HG03095 (cell line): ENCODE measurements around the gene ZMYM2.

Experiments used
- ATAC-seq: cut with Tn5 transposase; IDR thresholded peaks from one replicate; pipeline ENCODE4 v1.9.1; 2021; ENCODE audit warnings: moderate library complexity; ENCODE audit not compliant: unreplicated experiment

Gene ZMYM2

GRCh38 chr13:20130652-20131051 lies 172.1 kb downstream of the ZMYM2 start:
- ATAC-seq = no peak

DNA sequence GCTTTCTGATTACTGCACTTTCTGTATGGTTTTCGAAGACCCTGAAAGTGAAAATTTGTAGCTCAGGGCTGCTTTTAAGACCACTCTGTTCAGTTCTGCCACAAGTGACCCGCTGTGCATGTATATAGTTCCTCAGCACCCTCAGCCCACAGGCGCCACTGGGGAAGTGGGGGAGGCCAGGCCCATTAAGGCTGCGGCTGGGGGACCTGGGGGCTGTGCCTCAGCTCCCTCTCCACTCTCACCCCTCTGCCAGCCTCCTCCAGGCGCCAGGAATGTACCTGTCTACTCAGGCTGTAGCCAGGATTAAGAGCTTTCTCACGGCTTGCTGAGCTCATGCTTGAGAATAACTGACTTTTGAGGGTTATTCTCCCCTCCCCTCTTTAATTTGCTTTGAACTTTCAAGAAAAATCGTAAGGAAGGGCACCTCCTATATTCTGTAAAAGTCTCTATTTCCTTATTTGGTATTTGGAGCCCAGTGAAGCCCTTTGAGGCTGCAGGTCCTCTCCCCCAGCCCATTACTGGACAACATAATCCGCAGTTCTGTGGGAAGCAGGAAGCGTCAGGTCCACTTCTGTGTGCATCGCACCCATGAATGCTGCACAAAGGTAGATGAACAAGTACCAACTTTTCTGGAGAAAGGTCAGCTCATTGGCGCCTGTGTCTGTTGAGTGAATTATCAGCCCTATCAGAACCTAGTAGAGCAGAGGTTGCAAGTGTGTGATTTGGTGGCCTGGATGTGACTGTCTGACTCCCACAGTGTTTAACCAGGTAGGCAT lies 172.7 kb downstream of the ZMYM2 start:
- ATAC-seq = no peak

- no peak for ATAC-seq
These were observed 173.6 kb downstream of the ZMYM2 start for GRCh38 chr13:20132052-20132634.

DNA sequence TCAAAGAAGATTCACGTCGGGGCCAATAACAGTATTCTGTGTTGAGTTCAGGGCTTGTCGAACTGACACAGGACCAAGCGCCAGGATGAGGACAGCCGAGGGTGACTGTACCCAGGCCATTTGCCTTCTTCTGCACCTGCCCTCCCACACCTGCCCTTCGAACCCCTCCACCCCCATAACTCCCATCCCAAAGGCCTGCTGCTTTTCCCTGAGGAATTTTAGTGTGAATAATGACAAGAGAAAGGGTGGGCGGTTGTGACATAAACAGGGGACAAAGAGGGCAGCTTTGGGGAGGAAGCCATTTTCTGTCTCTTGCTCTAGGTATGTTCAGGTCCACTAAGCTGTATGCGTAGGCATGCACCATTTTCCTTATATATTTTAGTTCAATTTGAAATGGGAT lies 176.2 kb downstream of the ZMYM2 start:
- no peak for ATAC-seq

DNA sequence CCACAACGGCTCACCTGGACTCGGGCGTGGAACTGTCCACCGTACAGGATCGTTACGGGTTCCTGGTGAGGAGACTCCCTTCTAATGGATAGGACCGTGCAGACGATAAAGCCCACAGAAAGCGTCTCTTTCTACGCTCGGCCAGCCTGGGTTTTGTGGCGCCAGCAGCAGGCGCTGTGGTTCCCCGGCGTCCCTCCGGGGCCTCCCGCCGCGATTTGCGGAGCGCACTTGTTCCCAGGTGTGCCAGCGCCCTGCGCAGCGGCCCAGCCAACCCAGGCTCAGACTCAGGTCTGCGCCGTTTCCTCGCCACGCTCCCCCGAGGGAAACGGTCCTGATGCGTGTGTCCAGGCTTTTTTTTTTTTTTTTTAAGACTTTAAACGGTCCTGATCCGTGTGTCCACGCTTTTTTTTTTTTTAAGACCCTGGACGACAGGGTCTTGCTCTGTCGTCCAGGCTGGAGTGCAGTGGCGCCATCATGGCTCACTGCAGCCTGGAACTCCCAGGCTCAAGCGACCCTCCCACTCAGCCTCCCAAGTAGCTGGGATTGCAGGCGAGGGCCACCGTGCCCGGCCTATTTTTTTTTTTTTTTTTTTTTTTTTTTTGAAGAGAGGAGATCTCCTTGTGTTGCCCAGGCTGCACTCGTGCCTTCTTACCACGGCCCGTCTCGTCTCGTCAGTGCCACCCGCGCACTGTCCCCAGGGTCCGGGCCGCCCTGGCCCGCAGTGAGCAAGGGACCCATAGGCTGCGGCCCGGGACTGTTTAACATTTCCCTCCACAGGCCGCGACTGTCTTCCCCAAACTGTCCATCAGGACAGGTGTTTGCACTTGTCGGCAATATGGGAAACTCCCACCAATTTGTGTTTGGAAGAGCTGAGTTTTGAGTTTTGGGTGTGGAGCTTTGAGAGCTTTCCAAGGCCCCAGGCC lies 178.5 kb downstream of the ZMYM2 start:
- ATAC-seq = no peak

GRCh38 chr13:20137875-20138274 lies 179.3 kb downstream of the ZMYM2 start:
- ATAC-seq = no peak

- no peak for ATAC-seq
These were observed 182.0 kb downstream of the ZMYM2 start for GRCh38 chr13:20140487-20140886.
